ELR (cell line): ENCODE measurements around the gene COX4I2.
"Not testable (repeated sequence)": the region's sequence is repeated elsewhere in the genome, so short reads cannot be mapped to it uniquely, and the experiment has no call there.

Experiments
- DNase-seq: peaks from one replicate; pipeline ENCODE4 v3.0.0-alpha.2; 2015; ENCODE audit warnings: low read depth

Gene COX4I2

DNA sequence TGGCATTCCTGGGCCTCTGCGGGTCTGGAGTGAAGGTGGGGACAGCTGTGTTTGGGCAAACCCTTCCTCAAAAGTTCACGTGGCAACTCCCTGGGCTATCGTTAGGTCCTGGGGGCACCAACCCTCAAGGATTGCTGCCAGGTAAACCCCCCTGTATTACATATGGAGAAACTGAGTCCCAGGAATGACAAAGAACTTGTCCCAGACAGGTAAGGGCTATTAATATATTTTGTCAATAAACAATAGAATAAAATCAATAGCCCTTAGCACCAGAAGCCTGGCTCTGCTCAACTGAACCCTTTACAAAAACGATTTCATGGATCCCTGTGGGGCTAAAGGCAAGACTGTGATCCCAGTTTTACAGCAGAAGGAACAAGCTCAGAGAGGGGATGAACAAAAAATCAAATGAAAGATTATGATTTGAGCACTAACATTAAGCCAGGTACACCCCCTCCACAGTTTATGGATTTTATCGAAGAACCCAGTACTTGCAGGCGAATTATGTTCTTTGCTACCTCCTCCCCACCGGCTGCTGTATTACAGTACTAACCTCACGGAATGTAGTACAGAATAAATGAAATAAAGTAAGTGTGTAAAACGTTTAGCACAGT, 30.0 kb upstream of the COX4I2 start:
- DNase-seq = peak; percentile 57

DNA sequence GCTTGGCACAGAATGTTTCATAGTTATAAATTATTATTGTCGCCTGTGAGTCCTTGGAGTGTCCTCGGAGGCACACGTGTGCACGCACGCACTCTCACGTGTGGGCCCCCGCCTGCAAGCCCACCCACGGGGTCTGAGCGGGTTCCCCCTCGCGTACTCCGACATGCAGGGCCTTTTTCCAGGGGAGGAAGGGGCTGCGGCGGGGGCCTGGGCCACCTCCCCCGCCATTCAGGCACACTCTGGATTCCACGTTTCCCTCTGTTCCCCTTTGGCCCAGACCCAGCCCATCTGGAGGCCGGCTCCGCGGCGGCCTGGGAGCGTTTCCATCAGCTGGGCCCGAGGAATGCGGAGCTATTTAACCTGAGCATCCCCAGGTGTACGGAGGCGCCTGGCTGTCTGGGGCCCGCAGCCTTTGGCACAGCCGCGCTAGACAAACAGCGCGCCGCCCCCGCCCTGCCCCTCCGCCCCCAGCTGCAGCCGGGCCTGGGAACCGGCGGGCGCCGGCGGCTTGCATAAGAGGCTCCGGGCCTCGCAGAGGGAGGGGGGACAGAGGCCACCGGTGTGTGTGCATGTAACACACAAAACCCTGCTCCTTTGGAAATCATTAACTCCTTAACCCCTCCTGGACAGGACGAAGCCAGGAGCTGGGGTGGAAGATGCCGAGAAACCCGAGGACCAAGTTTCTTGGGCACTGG, 29.3 kb upstream of the COX4I2 start:
- peak; percentile 67 for DNase-seq

DNA sequence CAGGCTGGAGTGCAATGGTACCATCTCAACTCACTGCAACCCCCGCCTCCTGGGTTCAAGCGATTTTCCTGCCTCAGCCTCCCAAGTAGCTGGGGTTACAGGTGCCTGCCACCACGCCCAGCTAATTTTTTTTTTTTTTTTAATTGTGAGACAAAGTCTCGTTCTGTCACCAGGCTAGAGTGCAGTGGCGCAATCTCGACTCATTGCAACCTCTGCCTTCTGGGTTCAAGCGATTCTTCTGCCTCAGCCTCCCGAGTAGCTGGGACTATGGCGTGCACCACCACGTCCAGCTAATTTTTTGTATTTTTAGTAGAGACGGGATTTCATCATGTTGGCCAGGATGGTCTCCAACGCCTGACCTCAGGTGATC, 25.5 kb upstream of the COX4I2 start:
- DNase-seq = not testable (repeated sequence)

DNA sequence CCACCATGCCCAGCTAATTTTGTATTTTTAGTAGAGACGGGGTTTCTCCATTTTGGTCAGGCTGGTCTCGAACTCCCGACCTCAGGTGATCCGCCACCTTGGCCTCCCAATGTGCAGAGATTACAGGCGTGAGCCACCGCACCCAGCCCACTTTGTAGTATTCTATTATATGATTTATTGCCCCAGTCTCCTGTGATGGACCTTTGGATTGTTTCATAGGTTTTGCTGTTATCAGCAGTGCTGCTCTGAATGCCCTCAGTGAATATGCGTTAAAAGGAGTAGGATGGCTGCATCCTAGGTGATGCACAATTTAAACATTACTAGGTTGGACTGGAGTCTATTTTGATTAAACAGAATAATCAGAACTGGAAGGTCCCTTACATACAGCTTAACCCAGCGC, 22.3 kb upstream of the COX4I2 start:
- no peak for DNase-seq

DNA sequence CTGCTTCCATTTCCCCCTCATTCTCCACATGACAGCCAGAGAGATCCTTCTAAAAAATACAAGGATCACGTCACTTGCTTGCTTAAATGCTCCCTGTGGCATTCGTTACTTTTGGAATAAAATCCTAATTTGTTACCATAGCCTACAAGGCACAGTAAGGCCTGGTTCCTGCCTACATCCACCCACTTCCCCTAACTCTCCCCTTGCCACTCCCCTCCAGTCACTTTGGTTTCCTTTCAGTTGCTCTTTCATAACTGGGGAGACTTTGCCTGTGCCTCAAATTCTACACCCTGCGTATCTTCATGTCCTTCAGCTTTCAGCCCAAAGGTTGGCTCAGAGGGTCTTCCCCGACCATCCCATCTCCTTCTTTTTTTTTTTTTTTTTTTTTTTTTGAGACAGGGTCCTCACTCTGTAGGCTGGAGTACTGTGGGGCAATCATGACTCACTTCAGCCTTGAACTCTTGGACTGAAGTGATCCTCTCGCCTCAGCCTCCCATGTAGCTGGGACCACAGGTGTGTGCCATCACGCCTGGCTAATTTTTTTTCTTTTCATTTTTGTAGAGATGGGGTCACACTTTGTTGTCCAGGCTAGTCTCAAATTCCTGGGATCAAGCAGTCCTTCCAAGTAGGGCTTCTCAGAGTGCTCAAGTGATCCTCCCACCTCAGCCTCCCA, 20.1 kb upstream of the COX4I2 start:
- no peak for DNase-seq

DNA sequence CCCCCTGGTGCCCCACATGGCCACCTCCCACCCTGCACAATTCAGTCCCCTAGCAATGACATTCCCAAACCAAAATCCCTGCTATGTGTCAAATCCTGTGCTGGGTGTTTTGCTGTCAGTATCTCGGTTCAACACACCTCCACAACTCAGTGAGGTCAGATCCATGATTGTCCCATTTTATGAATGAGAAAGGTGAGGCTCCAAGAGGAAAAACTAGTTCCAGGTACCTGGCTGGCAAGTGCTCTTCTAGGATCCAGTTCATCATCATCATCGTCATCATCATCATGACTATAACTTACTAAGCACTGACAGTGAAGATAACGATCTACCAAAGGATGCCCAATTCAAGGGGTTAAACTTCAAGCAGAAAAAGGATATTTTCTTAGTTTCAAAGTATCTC, 17.5 kb upstream of the COX4I2 start:
- no peak for DNase-seq

DNA sequence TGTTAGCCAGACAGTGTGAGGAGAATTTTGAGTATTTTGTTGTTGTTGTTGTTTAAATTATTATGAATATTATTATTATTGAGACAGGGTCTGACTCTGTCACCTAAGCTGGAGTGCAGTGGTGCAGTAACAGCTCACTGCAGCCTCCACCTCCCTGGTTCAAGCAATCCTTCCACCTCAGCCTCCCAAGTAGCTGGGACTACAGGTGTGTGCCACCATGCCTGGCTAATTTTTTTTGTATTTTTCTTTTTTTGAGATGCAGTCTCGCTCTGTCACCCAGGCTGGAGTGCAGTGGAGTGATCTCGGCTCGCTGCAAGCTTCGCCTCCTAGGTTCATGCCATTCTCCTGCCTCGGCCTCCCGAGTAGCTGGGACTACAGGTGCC, 14.6 kb upstream of the COX4I2 start:
- DNase-seq = not testable (repeated sequence)

DNA sequence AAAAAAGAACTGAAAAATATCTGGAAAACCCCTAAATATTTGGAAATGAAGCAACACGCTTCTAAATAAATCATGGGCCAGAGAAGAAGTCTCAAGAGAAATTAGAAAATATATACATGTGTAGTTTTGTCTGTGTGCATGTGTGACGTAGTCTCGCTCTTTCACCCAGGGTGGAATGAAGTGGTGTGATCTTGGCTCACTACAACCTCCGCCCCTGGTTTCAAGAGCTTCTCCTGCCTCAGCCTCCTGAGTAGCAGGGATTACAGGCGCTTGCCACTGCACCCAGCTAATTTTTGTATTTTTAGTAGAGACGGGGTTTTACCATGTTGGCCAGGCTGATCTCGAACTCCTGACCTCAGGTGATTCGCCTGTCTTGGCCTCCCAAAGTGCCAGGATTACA, 11.2 kb upstream of the COX4I2 start:
- not testable (repeated sequence) for DNase-seq

DNA sequence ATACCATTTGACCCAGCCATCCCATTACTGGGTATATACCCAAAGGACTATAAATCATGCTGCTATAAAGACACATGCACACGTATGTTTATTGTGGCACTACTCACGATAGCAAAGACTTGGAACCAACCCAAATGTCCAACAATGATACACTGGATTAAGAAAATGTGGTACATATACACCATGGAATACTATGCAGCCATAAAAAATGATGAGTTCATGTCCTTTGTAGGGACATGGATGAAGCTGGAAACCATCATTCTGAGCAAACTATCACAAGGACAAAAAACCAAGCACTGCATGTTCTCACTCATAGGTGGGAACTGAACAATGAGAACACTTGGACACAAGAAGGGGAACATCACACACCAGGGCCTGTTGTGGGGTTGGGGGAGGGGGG, 9.7 kb upstream of the COX4I2 start:
- DNase-seq = not testable (repeated sequence)

DNA sequence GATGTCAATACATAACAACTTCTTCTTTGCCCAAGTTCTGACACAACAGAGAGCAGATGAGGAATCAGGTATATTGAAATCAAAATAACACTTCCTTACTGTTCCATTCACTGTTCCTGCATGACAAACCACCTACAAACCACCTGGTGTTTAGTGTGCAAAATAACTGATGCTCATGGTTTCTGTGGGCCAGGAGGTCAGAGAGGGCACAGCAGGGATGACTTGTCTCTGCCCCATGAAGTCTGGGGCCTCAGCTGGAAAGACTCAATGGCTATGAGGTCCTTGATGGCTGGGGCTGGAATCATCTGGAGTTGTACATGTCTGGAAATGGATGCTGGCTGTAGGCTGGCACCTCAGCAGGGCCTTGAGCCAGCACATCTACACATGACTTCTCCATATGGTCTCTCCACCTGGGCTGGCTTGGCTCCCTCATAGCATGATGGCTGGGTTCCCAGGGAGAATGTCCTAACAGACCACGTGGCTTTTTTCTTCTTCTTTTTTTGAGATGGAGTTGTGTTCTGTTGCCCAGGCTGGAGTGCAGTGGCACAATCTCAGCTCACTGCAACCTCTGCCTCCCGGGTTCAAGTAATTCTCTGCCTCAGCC, 7.4 kb upstream of the COX4I2 start:
- no peak for DNase-seq

DNA sequence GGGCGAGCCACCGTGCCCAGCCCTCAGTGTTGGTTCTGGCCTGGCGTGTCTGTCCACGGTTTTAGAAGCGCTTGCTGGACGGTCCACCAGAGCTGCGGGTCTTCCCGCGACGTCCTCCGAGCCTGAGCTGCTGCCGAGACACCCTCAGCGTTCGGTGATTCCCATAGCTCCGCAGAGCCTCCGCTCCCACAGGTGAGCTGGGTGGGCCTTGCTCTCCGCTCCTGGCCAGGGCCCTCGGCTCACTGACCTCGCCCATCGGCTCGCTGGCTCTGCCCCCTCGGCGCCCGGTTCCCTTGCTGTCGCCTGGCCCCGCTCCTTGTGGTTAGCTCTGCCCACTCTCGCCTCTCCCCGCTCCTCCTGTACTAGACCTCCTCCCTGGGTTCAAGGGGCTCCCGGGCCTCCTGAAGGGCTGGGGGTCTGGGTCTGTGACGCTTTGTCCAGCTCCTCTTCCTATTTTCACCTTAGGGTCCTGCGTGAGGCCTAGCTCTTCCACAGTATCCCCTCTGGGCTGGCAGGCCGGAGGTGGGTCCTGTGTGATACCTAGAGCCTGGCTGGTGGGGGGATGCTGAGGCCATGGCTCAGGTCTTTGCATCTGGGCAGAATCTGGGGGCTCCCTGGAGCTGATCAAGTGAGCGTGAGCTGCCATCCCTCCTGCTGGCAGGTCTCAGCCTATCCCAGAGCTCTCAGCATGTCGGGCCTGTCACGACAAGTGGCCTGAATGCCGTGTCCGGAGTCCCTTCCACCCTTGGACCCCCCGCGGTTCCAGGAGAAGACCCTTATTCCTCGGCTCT, 5.0 kb upstream of the COX4I2 start:
- no peak for DNase-seq

DNA sequence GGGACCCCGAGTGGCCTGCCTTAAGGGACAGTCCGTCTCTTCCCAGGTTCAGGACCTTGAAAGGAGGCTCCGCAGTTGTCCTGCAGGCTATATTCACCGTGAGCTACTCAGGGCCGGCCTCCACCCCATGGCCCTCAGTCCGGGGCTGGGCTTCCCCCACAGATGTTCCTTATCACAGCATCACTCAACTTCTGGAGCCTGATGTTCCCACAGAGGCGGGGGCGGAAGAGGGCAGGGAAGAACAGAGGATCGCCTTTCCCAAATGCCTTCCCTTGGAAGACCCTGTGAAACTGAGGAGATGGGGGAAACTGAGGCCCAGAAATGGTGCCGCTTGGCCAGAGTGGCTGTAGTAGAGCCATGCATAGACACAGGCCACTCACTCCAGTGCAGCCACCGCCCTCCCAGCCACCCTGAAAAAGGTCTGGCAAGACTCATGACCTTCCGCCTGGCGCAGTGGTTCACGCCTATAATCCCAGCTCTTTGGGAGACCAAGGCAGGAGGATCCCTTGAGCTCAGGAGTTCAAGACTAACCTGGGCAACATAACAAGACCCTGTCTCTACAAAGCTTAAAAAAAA, 4.3 kb upstream of the COX4I2 start:
- DNase-seq = no peak

DNA sequence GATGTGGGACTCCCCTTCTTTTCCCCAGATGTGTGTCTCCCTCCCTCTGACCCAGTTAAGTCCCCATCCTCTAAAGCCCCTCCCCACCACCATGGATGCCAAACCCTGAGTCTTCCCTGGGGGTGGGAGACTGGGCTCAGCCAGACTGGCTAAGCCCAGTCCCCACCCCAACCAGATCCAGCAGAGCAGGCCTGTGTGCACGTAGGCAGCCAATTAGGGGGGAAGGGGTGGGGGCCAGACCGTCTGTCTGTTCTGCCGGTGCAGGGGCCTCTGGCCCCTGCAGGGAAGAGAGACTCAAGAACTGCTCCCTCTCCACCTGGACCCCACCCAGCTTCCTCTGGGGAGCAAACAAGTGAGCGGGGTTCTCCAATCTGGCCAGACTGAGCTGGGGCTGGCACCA, 605 bp downstream of the COX4I2 start:
- DNase-seq = no peak

DNA sequence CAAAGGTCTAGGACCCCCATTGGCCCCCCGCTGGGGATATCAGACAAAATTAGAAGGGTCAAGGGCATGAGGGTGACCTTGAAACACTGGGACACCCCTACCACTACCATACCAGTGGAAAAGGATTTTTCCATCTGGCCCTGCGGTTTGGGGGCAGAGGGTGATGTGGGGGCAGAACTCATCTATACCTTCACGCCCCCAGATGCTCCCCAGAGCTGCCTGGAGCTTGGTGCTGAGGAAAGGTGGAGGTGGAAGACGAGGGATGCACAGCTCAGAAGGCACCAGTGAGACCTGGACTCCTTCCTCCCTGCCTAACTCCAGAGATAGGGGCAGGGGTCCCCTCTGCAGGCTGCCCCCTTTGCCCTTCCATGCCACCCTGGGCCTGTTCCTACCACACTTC, 1.1 kb downstream of the COX4I2 start:
- no peak for DNase-seq

DNA sequence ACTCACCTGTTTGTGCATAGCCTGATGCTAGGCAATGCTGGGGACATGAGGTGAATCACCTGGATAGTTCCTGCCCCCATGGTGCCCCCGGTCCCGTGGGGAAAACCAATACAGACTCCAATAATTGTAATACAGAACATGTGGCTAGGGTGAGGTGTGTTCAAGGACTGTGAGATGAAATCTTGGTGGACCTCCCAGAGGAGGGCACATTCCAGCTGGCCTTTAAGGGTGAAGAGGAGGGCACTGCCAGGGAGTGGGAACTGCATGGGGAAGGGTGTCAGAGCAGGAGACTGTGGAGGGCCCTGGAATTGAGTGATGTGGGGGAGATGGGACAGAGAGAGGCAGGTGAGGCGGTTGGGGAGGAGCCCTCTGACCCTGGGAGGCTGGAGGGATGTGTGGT, 2.5 kb downstream of the COX4I2 start:
- DNase-seq = no peak

DNA sequence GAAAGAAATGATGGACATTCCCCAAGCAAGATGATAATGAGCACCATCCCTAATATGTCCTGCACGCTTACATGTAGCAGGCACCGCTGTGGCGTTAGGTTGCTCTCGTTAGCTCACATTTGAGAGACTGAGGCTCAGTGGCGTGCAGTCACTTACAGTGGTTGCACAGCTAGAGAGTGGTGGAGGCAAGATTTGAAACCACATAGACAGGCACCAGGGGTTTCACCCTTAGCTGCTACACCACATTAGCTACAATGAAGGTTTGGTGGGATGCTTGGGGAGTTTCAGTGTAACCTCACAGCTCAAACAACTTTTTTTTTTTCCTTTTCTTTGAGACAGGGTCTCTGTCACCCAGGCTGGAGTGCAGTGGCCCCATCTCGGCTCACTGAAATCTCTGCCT, 3.7 kb downstream of the COX4I2 start:
- no peak for DNase-seq

DNA sequence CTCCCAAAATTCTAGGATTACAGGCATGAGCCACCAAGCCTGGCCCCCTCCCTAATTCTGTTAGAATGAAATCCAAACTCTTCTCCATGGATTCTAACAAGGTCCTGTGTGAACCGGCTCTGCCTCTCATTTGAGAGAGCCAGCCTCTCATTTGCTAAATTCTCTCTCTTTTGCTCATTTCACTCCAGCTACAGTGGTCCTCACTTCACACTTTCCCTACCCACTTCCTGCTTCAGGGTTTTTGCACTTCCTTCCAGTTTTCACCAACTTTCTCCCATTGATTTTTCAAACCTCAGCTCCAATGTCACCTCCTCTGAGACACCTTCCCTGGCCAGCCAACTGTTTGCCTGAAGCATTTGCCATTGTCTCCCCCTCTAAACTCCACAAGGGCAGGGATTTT, 5.1 kb downstream of the COX4I2 start:
- DNase-seq = no peak

DNA sequence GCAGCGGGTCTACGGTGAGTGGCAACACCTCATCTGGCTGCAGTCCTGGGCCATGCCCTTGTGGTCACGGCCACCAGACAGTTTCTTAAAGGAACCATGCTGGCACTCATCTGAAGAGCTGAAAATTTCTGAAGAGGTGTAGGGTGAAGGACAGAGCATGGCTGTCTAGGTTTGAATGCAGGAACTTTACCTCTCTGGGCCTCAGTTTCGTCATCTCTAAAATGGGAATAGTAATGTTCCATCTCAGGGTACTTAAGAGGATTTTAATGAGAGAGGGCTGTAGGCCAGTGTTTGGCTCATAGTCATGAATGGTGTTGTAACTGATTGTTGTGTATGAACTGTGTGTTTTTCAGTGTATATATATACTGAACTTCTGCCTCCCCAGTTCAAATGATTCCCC, 5.8 kb downstream of the COX4I2 start:
- no peak for DNase-seq

DNA sequence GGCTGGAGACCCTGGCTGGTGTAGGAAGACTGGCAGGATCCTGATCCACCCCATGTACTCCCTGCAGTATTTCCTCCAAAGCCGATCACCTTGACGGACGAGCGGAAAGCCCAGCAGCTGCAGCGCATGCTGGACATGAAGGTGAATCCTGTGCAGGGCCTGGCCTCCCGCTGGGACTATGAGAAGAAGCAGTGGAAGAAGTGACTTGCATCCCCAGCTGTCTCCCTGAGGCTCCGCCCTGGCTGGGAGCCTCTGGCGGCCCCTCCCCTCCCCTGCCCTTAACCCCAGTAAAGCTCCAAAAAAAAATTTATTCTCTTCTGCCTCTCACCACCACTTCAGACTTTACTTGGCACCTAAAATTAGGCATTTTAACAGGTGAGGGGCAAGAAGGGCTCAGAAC, 7.0 kb downstream of the COX4I2 start:
- DNase-seq = no peak

DNA sequence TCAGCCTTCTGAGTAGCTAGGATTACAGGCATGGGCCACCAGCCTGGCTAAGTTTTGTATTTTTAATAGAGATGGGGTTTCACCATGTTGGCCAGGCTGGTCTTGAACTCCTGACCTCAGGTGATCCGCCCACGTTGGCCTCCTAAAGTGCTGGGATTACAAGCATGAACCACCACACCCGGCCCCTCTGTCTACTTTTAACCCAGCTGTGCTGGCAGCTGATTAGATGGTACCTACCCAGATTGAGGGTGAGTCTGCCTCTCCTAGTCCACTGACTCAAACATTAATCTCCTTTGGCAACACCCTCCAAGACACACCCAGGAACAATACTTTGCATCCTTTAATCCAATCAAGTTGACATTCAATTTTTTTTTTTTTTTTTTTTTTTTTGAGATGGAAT, 10.4 kb downstream of the COX4I2 start:
- DNase-seq = not testable (repeated sequence)

DNA sequence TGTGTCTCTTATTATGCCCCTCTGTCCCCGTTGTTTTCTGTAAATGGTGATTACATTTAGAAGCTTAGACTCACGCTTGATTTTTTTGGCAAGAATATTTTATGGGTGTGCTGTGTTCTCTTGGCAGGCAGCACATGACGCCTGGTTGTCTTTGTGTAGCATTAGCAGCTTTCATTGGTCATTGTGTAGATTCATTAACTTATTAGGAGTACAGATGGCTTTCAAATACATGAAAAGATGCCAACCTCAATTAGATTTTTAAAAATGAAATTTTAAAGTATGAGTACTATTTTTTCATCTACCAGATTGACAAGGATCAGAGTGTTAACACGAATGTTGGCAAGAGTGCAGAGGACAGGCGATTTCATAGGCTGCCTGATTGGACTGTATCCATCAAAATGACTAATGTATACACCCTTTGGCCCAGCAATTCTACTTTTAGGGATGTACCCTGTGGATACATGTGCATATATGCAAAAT, 15.2 kb downstream of the COX4I2 start:
- DNase-seq = peak; percentile 36

DNA sequence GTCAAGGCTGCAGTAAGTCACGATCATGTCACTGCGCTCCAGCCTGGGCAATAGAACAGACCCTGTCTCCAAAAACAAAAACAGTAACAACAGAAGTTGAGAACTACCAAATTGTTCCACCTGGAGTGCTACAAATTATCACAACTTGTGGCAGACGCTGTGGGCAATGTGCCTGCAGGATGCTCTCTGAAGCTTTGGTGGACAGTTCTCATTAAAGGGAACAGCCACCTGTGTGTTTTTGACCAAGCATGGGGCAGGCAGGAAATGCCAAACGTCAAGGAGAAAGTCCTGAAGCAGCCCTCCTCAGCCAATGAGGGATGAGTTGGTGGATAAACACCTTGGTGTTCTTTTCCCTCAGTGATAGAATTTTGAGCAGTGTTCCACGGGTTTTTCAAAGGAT, 15.8 kb downstream of the COX4I2 start:
- no peak for DNase-seq
